HG03060 (cell line): ENCODE data around the gene ZNF324.
A peak's percentile ranks its signal among the peaks of the same experiment; 100 is the strongest.

Source experiments
- ATAC-seq: cut with Tn5 transposase; IDR thresholded peaks from one replicate; pipeline ENCODE4 v1.9.1; 2021; ENCODE audit warnings: low read depth, moderate number of reproducible peaks; ENCODE audit not compliant: unreplicated experiment

ZNF324 gene

GRCh38 chr19:58519355-58520256 is 52.7 kb downstream of the ZNF324 start, which contains the start of gene ZBTB45:
Gene ZBTB45 (minus strand): TSS chr19:58519810. CDS start chr19:58517673, 2,137 bp downstream.
- ATAC-seq, result peak; percentile 78

- ATAC-seq, result no peak
These were observed 53.3 kb downstream of the ZNF324 start for GRCh38 chr19:58520257-58520599.

- no peak for ATAC-seq
These were observed 54.8 kb downstream of the ZNF324 start for GRCh38 chr19:58521651-58522050.

- ATAC-seq, result no peak
These were observed 55.8 kb downstream of the ZNF324 start for GRCh38 chr19:58522709-58523108.
